ENCODE results near the gene RNF222.

RNF222 gene

GRCh38 chr17:8372422-8372821, 25.2 kb downstream of the RNF222 start:
- H3K4me3 ChIP-seq (ENCODE audit: low read depth, low read length) = no peak overlapping the region
- no peak for DNase-seq (ENCODE audit: low read depth)
- no peak for TF ChIP-seq CTCF (IDR thresholded peaks at IDR 0.05; ENCODE audit: control insufficient read depth, extremely low read depth, insufficient read depth)

- TF ChIP-seq CTCF (IDR thresholded peaks at IDR 0.05; ENCODE audit: control insufficient read depth, extremely low read depth, insufficient read depth) = no peak
- no peak for DNase-seq (ENCODE audit: low read depth)
- no peak overlapping the region for H3K4me3 ChIP-seq (ENCODE audit: low read depth, low read length)
Measured at GRCh38 chr17:8371786-8372185, 25.8 kb downstream of the RNF222 start.

- TF ChIP-seq CTCF (IDR thresholded peaks at IDR 0.05; ENCODE audit: control insufficient read depth, extremely low read depth, insufficient read depth) = no peak
- DNase-seq (ENCODE audit: low read depth) = no peak
Measured at GRCh38 chr17:8369944-8370343, 27.7 kb downstream of the RNF222 start.

GRCh38 chr17:8368193-8368592, 29.4 kb downstream of the RNF222 start:
- H3K4me3 ChIP-seq (ENCODE audit: low read depth, low read length) = no peak overlapping the region
- no peak for TF ChIP-seq CTCF (IDR thresholded peaks at IDR 0.05; ENCODE audit: control insufficient read depth, extremely low read depth, insufficient read depth)
- DNase-seq (ENCODE audit: low read depth) = no peak

More at GRCh38 chr17:8369944-8370343, 27.7 kb downstream of the RNF222 start:
- no peak overlapping the region for H3K4me3 ChIP-seq (ENCODE audit: low read depth, low read length)

GRCh38 chr17:8366231-8366630, 31.4 kb downstream of the RNF222 start:
- H3K4me3 ChIP-seq (ENCODE audit: low read depth, low read length) = no peak overlapping the region
- DNase-seq (ENCODE audit: low read depth) = no peak
- TF ChIP-seq CTCF (IDR thresholded peaks at IDR 0.05; ENCODE audit: control insufficient read depth, extremely low read depth, insufficient read depth) = no peak

GRCh38 chr17:8365143-8365542, 32.5 kb downstream of the RNF222 start:
- DNase-seq (ENCODE audit: low read depth) = no peak
- H3K4me3 ChIP-seq (ENCODE audit: low read depth, low read length) = no peak overlapping the region
- no peak for TF ChIP-seq CTCF (IDR thresholded peaks at IDR 0.05; ENCODE audit: control insufficient read depth, extremely low read depth, insufficient read depth)

GRCh38 chr17:8362651-8363332, 34.8 kb downstream of the RNF222 start:
- no peak for DNase-seq (ENCODE audit: low read depth)
- H3K4me3 ChIP-seq (ENCODE audit: low read depth, low read length) = no peak overlapping the region
- TF ChIP-seq CTCF (IDR thresholded peaks at IDR 0.05; ENCODE audit: control insufficient read depth, extremely low read depth, insufficient read depth) = no peak

Data from LNCaP clone FGC (cell line).